ENCODE results near the gene WWOX. TPM values are rescaled to one million over a fixed set of nuclear protein-coding genes. Genes with fewer than 3 reads are reported as not detected.

The WWOX gene
- total and polyA plus RNA-seq, 2 donors (not counting 3 experiments of a cell fraction or from before 2014, with no cell fraction given): 6.2 to 12.5 TPM

GRCh38 chr16:78816499-78817195, 717.2 kb downstream of the WWOX start:
- H2AFZ ChIP-seq (ENCODE audit: low read depth, low read length): no peak overlapping the region
- no peaks in the 10 kb centered on the region for H3K36me3 ChIP-seq (ENCODE audit: control insufficient read depth in 2 of 2, extremely low read depth in 1 of 2, insufficient read depth in 2 of 2, low read length in 2 of 2)
- CTCF ChIA-PET: interaction anchor here (0.7 kb wide), 1 partner anchor 271 kb away, joined by 3 read pairs; no protein-coding TSS in a partner anchor
- POLR2A ChIA-PET: no interaction called here
- no peak for FAIRE-seq
- no peak overlapping the region for H3K4me2 ChIP-seq (ENCODE audit: insufficient read depth, low read length)
- TF ChIP-seq EZH2 (IDR thresholded peaks at IDR 0.05; ENCODE audit: borderline replicate concordance, low read depth, low read length, severe bottlenecking) (no peak), MAX (IDR thresholded peaks at IDR 0.05; ENCODE audit: insufficient read depth, insufficient read length) (no peak), POLR2A (IDR thresholded peaks at IDR 0.05; ENCODE audit: low read depth, low read length) (no peak), POLR2AphosphoS5 (IDR thresholded peaks at IDR 0.05; ENCODE audit: insufficient read depth, low read depth, low read length) (no peak), JUN (IDR thresholded peaks at IDR 0.05; ENCODE audit: borderline replicate concordance, insufficient read depth, insufficient read length, low read depth) (no peak), MYC (IDR thresholded peaks at IDR 0.05; ENCODE audit: low read depth, low read length) (no peak)
- TF ChIP-seq, protein P1, sequence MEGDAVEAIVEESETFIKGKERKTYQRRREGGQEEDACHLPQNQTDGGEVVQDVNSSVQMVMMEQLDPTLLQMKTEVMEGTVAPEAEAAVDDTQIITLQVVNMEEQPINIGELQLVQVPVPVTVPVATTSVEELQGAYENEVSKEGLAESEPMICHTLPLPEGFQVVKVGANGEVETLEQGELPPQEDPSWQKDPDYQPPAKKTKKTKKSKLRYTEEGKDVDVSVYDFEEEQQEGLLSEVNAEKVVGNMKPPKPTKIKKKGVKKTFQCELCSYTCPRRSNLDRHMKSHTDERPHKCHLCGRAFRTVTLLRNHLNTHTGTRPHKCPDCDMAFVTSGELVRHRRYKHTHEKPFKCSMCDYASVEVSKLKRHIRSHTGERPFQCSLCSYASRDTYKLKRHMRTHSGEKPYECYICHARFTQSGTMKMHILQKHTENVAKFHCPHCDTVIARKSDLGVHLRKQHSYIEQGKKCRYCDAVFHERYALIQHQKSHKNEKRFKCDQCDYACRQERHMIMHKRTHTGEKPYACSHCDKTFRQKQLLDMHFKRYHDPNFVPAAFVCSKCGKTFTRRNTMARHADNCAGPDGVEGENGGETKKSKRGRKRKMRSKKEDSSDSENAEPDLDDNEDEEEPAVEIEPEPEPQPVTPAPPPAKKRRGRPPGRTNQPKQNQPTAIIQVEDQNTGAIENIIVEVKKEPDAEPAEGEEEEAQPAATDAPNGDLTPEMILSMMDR (IDR thresholded peaks at IDR 0.05; ENCODE audit: extremely low read depth in 1 of 2, insufficient read depth in 1 of 2, low read depth in 1 of 2, low read length in 2 of 2): no peak
- H3K9me1 ChIP-seq (replicated peaks; ENCODE audit: control insufficient read depth, extremely low read depth, insufficient read depth, low read length): no peaks in the 10 kb centered on the region
- H3K27me3 ChIP-seq (ENCODE audit: control insufficient read depth in 2 of 2, insufficient read depth in 2 of 2, low read length in 2 of 2): no peaks in the 10 kb centered on the region
- no peak overlapping the region for H3K27ac ChIP-seq (ENCODE audit: insufficient read depth, low read depth, low read length)
- peaks cover 3% of the 10 kb centered on the region for H3K9me3 ChIP-seq (replicated peaks; ENCODE audit: control insufficient read depth, insufficient read depth, low read length)
- H3K4me3 ChIP-seq (replicated peaks in 1 of 3; ENCODE audit: insufficient read depth in 1 of 3, low read depth in 1 of 3, low read length in 3 of 3): no peak overlapping the region
- no peak overlapping the region for H3K9ac ChIP-seq (replicated peaks; ENCODE audit: extremely low read depth, insufficient read depth, low read length)
- BruUV-seq (replicated peaks): no TSS peak
- dilution Hi-C loops (cut with MboI; ENCODE audit: extremely low pct_ligation_motif_present, low sequenced_read_pairs): no loop called here
- no peaks in the 10 kb centered on the region for H3K79me2 ChIP-seq (ENCODE audit: control insufficient read depth, insufficient read depth, low read length)
- intact Hi-C loops (cut with micrococcal nuclease): no loop called here
- no peaks in the 10 kb centered on the region for H3K4me1 ChIP-seq (ENCODE audit: control insufficient read depth, extremely low read depth, insufficient read depth, low read length)
- no peak for DNase-seq (ENCODE audit: low read depth, low spot score)
- no peaks in the 10 kb centered on the region for H4K20me1 ChIP-seq (replicated peaks; ENCODE audit: control insufficient read depth, extremely low read depth, insufficient read depth, low read length)
